SK-N-SH (cell line): ENCODE results near the gene SDK1. TPM values are rescaled to one million over a fixed set of nuclear protein-coding genes. Genes with fewer than 3 reads are reported as not detected.

ENCODE experiments used
- CTCF ChIA-PET: fragments of 300-600, 350-600 bp; formaldehyde crosslinking; extraction: SDS; loops from one replicate; lab custom pipeline; 2021; lab: Yijun Ruan, JAX
- POLR2A ChIA-PET: fragments of 350-600 bp; sonication (Branson Sonifier 250); formaldehyde crosslinking; extraction: SDS; loops from one replicate; lab custom pipeline; 2020; ENCODE audit warnings: antibody characterized with exemption, inconsistent platforms; lab: Yijun Ruan, JAX
- DNase-seq: peaks from one replicate; pipeline ENCODE4 v3.0.0; 2012
- H2AFZ ChIP-seq: fragments of 200-600 bp; sonication (generic); 2 replicates; pipeline ENCODE4 v1.8.1; 2016; ENCODE audit warnings: antibody characterized with exemption, mild to moderate bottlenecking, low read depth
- H3F3A ChIP-seq: fragments of 200-600 bp; sonication (generic); replicated peaks from 2 replicates; pipeline ENCODE3; 2016; ENCODE audit warnings: antibody characterized with exemption, mild to moderate bottlenecking; ENCODE audit not compliant: insufficient read depth
- H3K27ac ChIP-seq, 2 experiments: fragments of 200-500 bp in 1 of 2; fragments of 200-600 bp in 1 of 2; sonication (Bioruptor generic) in 1 of 2; sonication (generic), shearing (Covaris generic) in 1 of 2; 2 replicates each; pipeline versions ENCODE4 v1.5.1 to v1.6.1; 2014 to 2016; ENCODE audit warnings: low read depth in 2 of 2, inconsistent platforms in 1 of 2, low read length in 1 of 2, mild to moderate bottlenecking in 1 of 2, mixed read lengths in 1 of 2
- H3K27me3 ChIP-seq: fragments of 200-600 bp; sonication (generic), shearing (Covaris generic); 2 replicates; pipeline ENCODE4 v1.6.1; 2016; ENCODE audit warnings: mixed run types; ENCODE audit not compliant: insufficient read depth
- H3K36me3 ChIP-seq, 2 experiments: fragments of 200-500 bp in 1 of 2; fragments of 200-600 bp in 1 of 2; sonication (Bioruptor generic) in 1 of 2; sonication (generic) in 1 of 2; replicated peaks in 1 of 2; 2 replicates each; pipeline versions ENCODE3 to v1.5.1; 2014 to 2016; ENCODE audit warnings: low read length in 1 of 2, mild to moderate bottlenecking in 1 of 2; ENCODE audit not compliant: insufficient read depth in 2 of 2, control insufficient read depth in 1 of 2
- H3K4me1 ChIP-seq, 2 experiments: fragments of 200-500 bp in 1 of 2; fragments of 200-600 bp in 1 of 2; sonication (Bioruptor generic) in 1 of 2; sonication (generic), shearing (Covaris generic) in 1 of 2; 2 replicates each; pipeline versions ENCODE4 v1.5.1 to v1.6.1; 2014 to 2016; ENCODE audit warnings: low read depth in 1 of 2, low read length in 1 of 2, mixed run types in 1 of 2; ENCODE audit not compliant: insufficient read depth in 2 of 2, control insufficient read depth in 1 of 2
- H3K4me2 ChIP-seq: fragments of 200-600 bp; sonication (generic), shearing (Covaris generic); 2 replicates; pipeline ENCODE4 v1.6.1; 2017; ENCODE audit warnings: mixed run types
- H3K4me3 ChIP-seq, 2 experiments: fragments of 200-500 bp in 1 of 2; fragments of 200-600 bp in 1 of 2; sonication (Bioruptor generic) in 1 of 2; sonication (generic), shearing (Covaris generic) in 1 of 2; 2 replicates each; pipeline versions ENCODE4 v1.5.1 to v1.8.1; 2014 to 2016; ENCODE audit warnings: low read depth in 2 of 2, inconsistent platforms in 1 of 2, low read length in 1 of 2, mild to moderate bottlenecking in 1 of 2, mixed read lengths in 1 of 2, moderate library complexity in 1 of 2
- H3K79me2 ChIP-seq: fragments of 200-600 bp; sonication (generic); 2 replicates; pipeline ENCODE4 v1.8.1; 2017; ENCODE audit warnings: mild to moderate bottlenecking; ENCODE audit not compliant: insufficient read depth
- H3K9ac ChIP-seq: fragments of 200-600 bp; sonication (generic); 2 replicates; pipeline ENCODE4 v1.6.1; 2017; ENCODE audit warnings: mixed run types
- H3K9me2 ChIP-seq: fragments of 200-600 bp; sonication (generic); 2 replicates; pipeline ENCODE4 v1.6.1; 2017; ENCODE audit warnings: mixed run types
- H3K9me3 ChIP-seq: fragments of 200-600 bp; sonication (generic); 2 replicates; pipeline ENCODE4 v1.6.1; 2017; ENCODE audit warnings: mixed run types, mild to moderate bottlenecking, moderate library complexity
- H4K20me1 ChIP-seq: fragments of 200-600 bp; sonication (generic); 2 replicates; pipeline ENCODE4 v1.6.1; 2017; ENCODE audit warnings: mild to moderate bottlenecking, mixed run types; ENCODE audit not compliant: insufficient read depth
- CHD2 ChIP-seq: fragments of 150-350 bp; IDR thresholded peaks from 2 replicates; pipeline ENCODE4 v1.6.1; 2018; ENCODE audit warnings: low read length; ENCODE audit not compliant: partially characterized antibody
- EP300 ChIP-seq, 2 experiments: IDR thresholded peaks; 2 replicates each; pipeline versions ENCODE4 v1.4.0 to v1.6.1; 2012; ENCODE audit warnings: borderline replicate concordance in 1 of 2, low read depth in 1 of 2, low read length in 1 of 2
- FOXJ3 ChIP-seq: sonication (generic); formaldehyde crosslinking; IDR thresholded peaks from 2 replicates; pipeline ENCODE4 v1.5.1; 2020; ENCODE audit warnings: mild to moderate bottlenecking, missing genetic modification reagents
- FOXM1 ChIP-seq: IDR thresholded peaks from 2 replicates; pipeline ENCODE4 v1.4.0; 2012; ENCODE audit warnings: low read depth, mild to moderate bottlenecking
- GATA2 ChIP-seq: sonication (generic); formaldehyde crosslinking; IDR thresholded peaks from 2 replicates; pipeline ENCODE4 v1.5.0; 2020; ENCODE audit warnings: mild to moderate bottlenecking, missing genetic modification reagents
- JUND ChIP-seq: IDR thresholded peaks from 2 replicates; pipeline ENCODE4 v1.4.0; 2012
- MXI1 ChIP-seq: IDR thresholded peaks from 2 replicates; pipeline ENCODE4 v1.6.1; 2012; ENCODE audit warnings: mild to moderate bottlenecking, low read depth, low read length, improper control_type of control experiment
- RCOR1 ChIP-seq: fragments of 150-350 bp; IDR thresholded peaks from 2 replicates; pipeline ENCODE4 v1.6.1; 2017; ENCODE audit warnings: antibody characterized with exemption, low read length
- TAF1 ChIP-seq: IDR thresholded peaks from 2 replicates; pipeline ENCODE4 v1.6.1; 2012; ENCODE audit warnings: low read depth, mild to moderate bottlenecking, low read length, moderate library complexity, borderline replicate concordance
- ZBTB33 ChIP-seq: IDR thresholded peaks from 2 replicates; pipeline ENCODE4 v1.4.0; 2012; ENCODE audit warnings: low read depth, borderline replicate concordance
- WGBS: methylation state at CpG from one replicate; pipeline ENCODE4 v1.1.6; 2017; ENCODE audit warnings: low lambda C conversion rate; 5-methylcytosine and 5-hydroxymethylcytosine counted together
- polyA plus RNA-seq, 3 experiments: library from polyadenylated mRNA; depleted of rRNA; stranded (reverse); fragments of >200 nt; gene quantifications; 2 replicates each; pipeline ENCODE4 v1.2.3, GENCODE V29; 2012
- TF ChIP-seq, protein P1 (sequence below): IDR thresholded peaks from 2 replicates; pipeline ENCODE4; 2012

Gene SDK1
- polyA plus RNA-seq, 1 of the 3 experiments (the other 2 are of a cell fraction) = 1.2 TPM

DNA sequence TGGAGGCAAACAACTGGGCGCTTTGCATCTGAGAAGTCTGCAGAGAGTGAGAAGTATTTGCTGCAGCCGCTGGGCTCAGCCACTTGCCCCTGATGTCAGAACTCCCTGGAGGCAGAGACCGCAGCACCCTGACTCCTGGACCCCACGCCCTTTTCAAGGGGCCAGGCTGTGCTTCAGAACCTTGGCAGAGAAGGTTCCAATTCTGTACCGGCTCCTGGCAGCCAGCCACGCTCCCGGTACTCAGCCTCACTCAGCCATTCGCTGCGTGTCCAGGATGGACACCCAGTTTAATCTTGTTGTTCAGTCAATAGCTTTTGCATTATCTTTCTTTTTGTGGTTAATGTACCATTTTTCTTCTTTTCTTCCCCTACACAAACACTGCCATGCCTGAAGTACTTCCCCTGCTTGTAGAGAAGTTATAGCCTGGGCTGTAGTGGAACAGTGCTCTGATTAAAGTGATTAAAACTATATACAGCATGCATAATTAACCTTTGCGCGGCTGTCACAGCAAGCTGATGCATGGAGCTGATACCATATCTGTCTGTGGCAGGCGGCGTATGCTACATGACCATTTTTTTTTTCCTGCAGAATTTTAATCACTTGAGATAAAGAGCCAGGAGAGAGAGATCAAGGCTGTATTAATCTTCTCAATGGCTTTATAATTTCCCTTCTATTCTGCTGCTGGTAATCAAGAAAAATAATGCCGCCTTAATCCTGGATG lies 578.5 kb downstream of the SDK1 start:
- H3K9me2 ChIP-seq = no peaks in the 10 kb centered on the region
- no peak overlapping the region for H2AFZ ChIP-seq
- no peak for TF ChIP-seq ZBTB33
- TF ChIP-seq MXI1 = peak; percentile 62; the same call in 1 of the 2 replicates
- no peak for TF ChIP-seq TAF1
- TF ChIP-seq FOXM1 = no peak
- TF ChIP-seq, protein P1, sequence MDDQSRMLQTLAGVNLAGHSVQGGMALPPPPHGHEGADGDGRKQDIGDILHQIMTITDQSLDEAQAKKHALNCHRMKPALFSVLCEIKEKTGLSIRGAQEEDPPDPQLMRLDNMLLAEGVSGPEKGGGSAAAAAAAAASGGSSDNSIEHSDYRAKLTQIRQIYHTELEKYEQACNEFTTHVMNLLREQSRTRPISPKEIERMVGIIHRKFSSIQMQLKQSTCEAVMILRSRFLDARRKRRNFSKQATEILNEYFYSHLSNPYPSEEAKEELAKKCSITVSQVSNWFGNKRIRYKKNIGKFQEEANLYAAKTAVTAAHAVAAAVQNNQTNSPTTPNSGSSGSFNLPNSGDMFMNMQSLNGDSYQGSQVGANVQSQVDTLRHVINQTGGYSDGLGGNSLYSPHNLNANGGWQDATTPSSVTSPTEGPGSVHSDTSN = no peak
- TF ChIP-seq FOXJ3 (CRISPR knock-in tag) = 0 out of 2 replicates have a peak, but pooled peaks have one; percentile 35
- no peak for TF ChIP-seq JUND
- peak in 1 of 2 experiments; percentile 61; a peak in 2 of 4 replicates for TF ChIP-seq EP300 (IDR thresholded peaks at IDR 0.05; ENCODE audit: borderline replicate concordance in 1 of 2, low read depth in 1 of 2, low read length in 1 of 2)
- peak; percentile 97 for TF ChIP-seq GATA2 (CRISPR knock-in tag)
- no peak for TF ChIP-seq CHD2
- TF ChIP-seq RCOR1 = peak; percentile 86
- peak overlapping the region in 1 of 2 experiments; percentile 68; a peak in 2 of 4 replicates for H3K27ac ChIP-seq
- peak; percentile 69 for DNase-seq
- no peaks in the 10 kb centered on the region for H3K79me2 ChIP-seq
- WGBS = 34% methylated on average over 13 of the region's 14 CpGs
- H3K4me2 ChIP-seq = no peak overlapping the region
- CTCF ChIA-PET = interaction anchor here (0.8 to 2.4 kb wide), 7 partner anchors 14 to 1014 kb away, joined by 3 to 10 read pairs (median 3); partner anchors contain the start of gene SDK1
- peak overlapping the region in 1 of 2 experiments; percentile 24; a peak in 2 of 4 replicates for H3K4me3 ChIP-seq
- no peaks in the 10 kb centered on the region for H3K9me3 ChIP-seq
- peaks cover 0 to 19% of the 10 kb centered on the region in 2 experiments; a peak in 2 of 4 replicates for H3K4me1 ChIP-seq
- POLR2A ChIA-PET = interaction anchor here (0.8 kb wide), 1 partner anchor 30 kb away, joined by 5 read pairs; no protein-coding TSS in a partner anchor
- no peak overlapping the region for H3K9ac ChIP-seq
- no peaks in the 10 kb centered on the region for H4K20me1 ChIP-seq
- H3K27me3 ChIP-seq = no peaks in the 10 kb centered on the region
- no peaks in the 10 kb centered on the region for H3K36me3 ChIP-seq
- no peaks in the 10 kb centered on the region for H3F3A ChIP-seq
